H1 (cell line): Measurements from ENCODE around the gene MGRN1. TPM values are rescaled to one million over a fixed set of nuclear protein-coding genes. Genes with fewer than 3 reads are reported as not detected.

ENCODE experiments used
- CTCF ChIA-PET: fragments of 300-600 bp; sonication (Branson Sonifier 250); formaldehyde crosslinking; loops from one replicate; lab custom pipeline; 2021; ENCODE audit not compliant: partially characterized antibody; lab: Charles Lee
- POLR2A ChIA-PET: fragments of 300-600 bp; sonication (Branson Sonifier 250); formaldehyde crosslinking; loops from one replicate; lab custom pipeline; 2021; ENCODE audit warnings: inconsistent platforms; ENCODE audit not compliant: partially characterized antibody; lab: Charles Lee
- DNase-seq, 2 experiments: peaks; one replicate each; pipeline versions ENCODE4 v3.0.0 to v3.0.0-alpha.2; 2010 to 2022; ENCODE audit warnings: low spot score in 2 of 2, low read depth in 1 of 2, mixed read lengths in 1 of 2
- FAIRE-seq: peaks from 2 replicates; lab custom pipeline; 2011; peaks lifted over from hg19 to GRCh38; lab: Jason Lieb, UNC
- H2AFZ ChIP-seq: 2 replicates; pipeline ENCODE4 v1.8.1; 2012; ENCODE audit warnings: low read length, inconsistent platforms
- H2AK5ac ChIP-seq: 2 replicates; pipeline ENCODE4 v1.6.1; 2013; ENCODE audit warnings: low read depth, low read length
- H2BK120ac ChIP-seq: replicated peaks from 2 replicates; pipeline ENCODE3; 2013; ENCODE audit warnings: low read depth, low read length, inconsistent platforms
- H2BK12ac ChIP-seq: 2 replicates; pipeline ENCODE4 v1.6.1; 2013; ENCODE audit warnings: low read depth, low read length
- H2BK15ac ChIP-seq: 2 replicates; pipeline ENCODE4 v1.6.1; 2013; ENCODE audit warnings: low read length
- H2BK20ac ChIP-seq: 2 replicates; pipeline ENCODE4 v1.6.1; 2013; ENCODE audit warnings: low read length
- H2BK5ac ChIP-seq: 2 replicates; pipeline ENCODE4 v1.6.1; 2013; ENCODE audit warnings: low read depth, low read length
- H3K14ac ChIP-seq: 2 replicates; pipeline ENCODE4 v1.6.1; 2013; ENCODE audit warnings: inconsistent platforms; ENCODE audit not compliant: insufficient read length
- H3K18ac ChIP-seq: 2 replicates; pipeline ENCODE4 v1.6.1; 2013; ENCODE audit warnings: low read length; ENCODE audit errors: extremely low read depth
- H3K23ac ChIP-seq: 2 replicates; pipeline ENCODE4 v1.6.1; 2013; ENCODE audit warnings: inconsistent platforms; ENCODE audit not compliant: insufficient read length
- H3K23me2 ChIP-seq: 2 replicates; pipeline ENCODE4 v1.6.1; 2013; ENCODE audit warnings: low read depth, low read length
- H3K27ac ChIP-seq: 2 replicates; pipeline ENCODE4 v1.6.1; 2011; ENCODE audit warnings: low read depth, low read length, inconsistent platforms
- H3K27me3 ChIP-seq, 4 experiments: replicated peaks in 1 of 4; 1 replicate in 1 of 4; 2 replicates in 3 of 4; pipeline versions ENCODE4 v1.6.1 to v1.8.1; 2011 to 2013; ENCODE audit warnings: low read length in 3 of 4, mild to moderate bottlenecking in 3 of 4, inconsistent platforms in 2 of 4, mixed read lengths in 2 of 4, moderate library complexity in 1 of 4; ENCODE audit not compliant: control insufficient read depth in 3 of 4, insufficient read depth in 3 of 4; ENCODE audit errors: extremely low read depth in 1 of 4
- H3K36me3 ChIP-seq, 4 experiments: 2 replicates each; pipeline versions ENCODE4 v1.6.1 to v1.8.1; 2011 to 2013; ENCODE audit warnings: mild to moderate bottlenecking in 4 of 4, low read length in 3 of 4, moderate library complexity in 2 of 4, control low read depth in 1 of 4, inconsistent platforms in 1 of 4; ENCODE audit not compliant: insufficient read depth in 4 of 4, control insufficient read depth in 2 of 4
- H3K4ac ChIP-seq: replicated peaks from 2 replicates; pipeline ENCODE3; 2013; ENCODE audit warnings: low read length, low read depth, mixed read lengths, inconsistent platforms; ENCODE audit not compliant: insufficient read length
- H3K4me1 ChIP-seq, 4 experiments: replicated peaks in 1 of 4; 1 replicate in 1 of 4; 2 replicates in 3 of 4; pipeline versions ENCODE4 v1.6.1 to v1.8.1; 2011 to 2013; ENCODE audit warnings: low read length in 3 of 4, inconsistent platforms in 2 of 4, mixed read lengths in 1 of 4; ENCODE audit not compliant: insufficient read depth in 4 of 4, control insufficient read depth in 3 of 4
- H3K4me2 ChIP-seq, 2 experiments: 2 replicates each; pipeline versions ENCODE4 v1.6.1 to v1.8.1; 2011 to 2013; ENCODE audit warnings: low read depth in 2 of 2, low read length in 2 of 2, control low read depth in 1 of 2, inconsistent platforms in 1 of 2, mild to moderate bottlenecking in 1 of 2; ENCODE audit not compliant: insufficient read depth in 1 of 2
- H3K4me3 ChIP-seq, 4 experiments: fragments of 200-600, 300-600 bp in 1 of 4; sonication (generic), shearing (Covaris generic), sonication (Bioruptor Twin) in 1 of 4; 2 replicates each; pipeline versions ENCODE4 v1.5.1 to v1.8.1; 2011 to 2016; ENCODE audit warnings: low read length in 4 of 4, low read depth in 3 of 4, control low read depth in 2 of 4, inconsistent platforms in 2 of 4, mild to moderate bottlenecking in 2 of 4, mixed read lengths in 1 of 4, moderate library complexity in 1 of 4; ENCODE audit not compliant: insufficient read depth in 2 of 4; ENCODE audit errors: extremely low read depth in 1 of 4
- H3K56ac ChIP-seq: replicated peaks from 2 replicates; pipeline ENCODE3; 2013; ENCODE audit warnings: low read depth, mild to moderate bottlenecking, mixed read lengths, low read length, inconsistent platforms; ENCODE audit not compliant: insufficient read length
- H3K79me1 ChIP-seq: 2 replicates; pipeline ENCODE4 v1.6.1; 2013; ENCODE audit warnings: low read depth, low read length, control low read depth
- H3K79me2 ChIP-seq, 2 experiments: 2 replicates each; pipeline versions ENCODE4 v1.6.1 to v1.8.1; 2012 to 2013; ENCODE audit warnings: low read length in 2 of 2, mild to moderate bottlenecking in 2 of 2, inconsistent platforms in 1 of 2; ENCODE audit not compliant: insufficient read depth in 2 of 2, control insufficient read depth in 1 of 2
- H3K9ac ChIP-seq, 4 experiments: replicated peaks in 1 of 4; 1 replicate in 1 of 4; 2 replicates in 3 of 4; pipeline versions ENCODE4 v1.6.1 to v1.8.1; 2011 to 2013; ENCODE audit warnings: low read depth in 3 of 4, low read length in 3 of 4, control low read depth in 2 of 4, mild to moderate bottlenecking in 2 of 4, moderate library complexity in 2 of 4, inconsistent platforms in 1 of 4; ENCODE audit errors: extremely low read depth in 1 of 4
- H3K9me3 ChIP-seq, 2 experiments: 2 replicates each; pipeline versions ENCODE4 v1.6.1 to v1.8.1; 2012 to 2013; ENCODE audit warnings: mild to moderate bottlenecking in 2 of 2, moderate library complexity in 2 of 2, control low read depth in 1 of 2, inconsistent platforms in 1 of 2, low read depth in 1 of 2, low read length in 1 of 2, mixed read lengths in 1 of 2; ENCODE audit not compliant: insufficient read depth in 2 of 2
- H4K20me1 ChIP-seq, 2 experiments: replicated peaks in 1 of 2; 2 replicates each; pipeline versions ENCODE3 to v1.8.1; 2011 to 2013; ENCODE audit warnings: inconsistent platforms in 2 of 2, low read length in 2 of 2, mild to moderate bottlenecking in 1 of 2; ENCODE audit not compliant: insufficient read depth in 2 of 2, control insufficient read depth in 1 of 2
- H4K5ac ChIP-seq: 2 replicates; pipeline ENCODE4 v1.6.1; 2013; ENCODE audit warnings: low read length, low read depth, mixed read lengths, inconsistent platforms; ENCODE audit not compliant: insufficient read length
- H4K8ac ChIP-seq: 2 replicates; pipeline ENCODE4 v1.8.0; 2013; ENCODE audit warnings: mild to moderate bottlenecking, moderate library complexity, low read length, inconsistent platforms; ENCODE audit not compliant: insufficient read depth; ENCODE audit errors: extremely low read depth
- H4K91ac ChIP-seq: replicated peaks from 2 replicates; pipeline ENCODE3; 2013; ENCODE audit warnings: low read length, mixed read lengths, inconsistent platforms; ENCODE audit not compliant: insufficient read length
- RNF2 ChIP-seq: fragments of 200-900, 300-1000 bp; sonication (generic); IDR thresholded peaks from 2 replicates; pipeline ENCODE4 v1.7.1; 2016; ENCODE audit warnings: borderline replicate concordance, low read depth, mild to moderate bottlenecking, antibody characterized with exemption, low read length; ENCODE audit not compliant: poor library complexity, severe bottlenecking; ENCODE audit errors: missing control alignments
- SIX5 ChIP-seq: IDR thresholded peaks from 2 replicates; pipeline ENCODE4 v1.6.1; 2011; ENCODE audit warnings: mild to moderate bottlenecking, low read depth, low read length
- WGBS, 2 experiments: shearing (Covaris generic) in 1 of 2; methylation state at CpG; one replicate each; pipeline versions ENCODE4 v1.1.6 to v1.1.7; 2013 to 2015; ENCODE audit warnings: low lambda C conversion rate in 2 of 2, mixed read lengths in 2 of 2, inconsistent platforms in 1 of 2, low coverage in 1 of 2, missing lambda C conversion rate in 1 of 2; ENCODE audit not compliant: insufficient replicate concordance in 2 of 2, insufficient coverage in 1 of 2, insufficient read length in 1 of 2; ENCODE audit errors: extremely low coverage in 1 of 2, missing lambda C conversion rate in 1 of 2; 5-methylcytosine and 5-hydroxymethylcytosine counted together
- polyA plus RNA-seq, 7 experiments: library from polyadenylated mRNA; depleted of rRNA in 3 of 7; stranded (reverse) in 5 of 7; unstranded in 2 of 7; fragments of >200 nt in 5 of 7; fragments of 200-250 nt in 2 of 7; gene quantifications; 1 replicate in 5 of 7; 2 replicates in 1 of 7; 4 replicates in 1 of 7; pipeline versions ENCODE4 v1.2.1 to v1.2.3, GENCODE V29; 2011 to 2013; ENCODE audit warnings: missing spikeins in 2 of 7, mixed read lengths in 2 of 7
- total RNA-seq: library from RNA; stranded (reverse); fragmentation: NEBNext Ultra II Directional; extraction: Animal tissue kit (Norgen Biotek cat#: 25700); gene quantifications from 2 replicates; pipeline ENCODE4 v1.2.1, GENCODE V29; 2021
- TF ChIP-seq, protein P1 (sequence below): IDR thresholded peaks from 2 replicates; pipeline ENCODE4 v1.6.1; 2011; ENCODE audit warnings: low read depth, mild to moderate bottlenecking, low read length; ENCODE audit not compliant: insufficient read depth

Gene MGRN1
- total and polyA plus RNA-seq, 2 of the 8 experiments (the other 6 are each of a cell fraction or from before 2014, with no cell fraction given), result 15.0 to 82.3 TPM

- Histone ChIP-seq H3K79me2 (peaks cover 0 to 2% of the 10 kb centered on the region in 2 experiments; a peak in 1 of 4 replicates), H3K23me2 (peaks cover 8% of the 10 kb centered on the region; the same call in 1 of the 2 replicates)
- TF ChIP-seq, protein P1, sequence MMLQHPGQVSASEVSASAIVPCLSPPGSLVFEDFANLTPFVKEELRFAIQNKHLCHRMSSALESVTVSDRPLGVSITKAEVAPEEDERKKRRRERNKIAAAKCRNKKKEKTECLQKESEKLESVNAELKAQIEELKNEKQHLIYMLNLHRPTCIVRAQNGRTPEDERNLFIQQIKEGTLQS, result no peak
- TF ChIP-seq SIX5 (no peak), RNF2 (no peak)
- TF ChIP-seq, all 59 proteins: peak for 0
- H3K4me3 ChIP-seq, result no peak overlapping the region
- H3K23ac ChIP-seq, result no peak overlapping the region
- no peak overlapping the region for H3K4me2 ChIP-seq
- no peak for DNase-seq
- H2AK5ac ChIP-seq, result no peak overlapping the region
- FAIRE-seq, result no peak
- H2BK5ac ChIP-seq, result no peak overlapping the region
- no peak overlapping the region for H3K18ac ChIP-seq
- H3K4ac ChIP-seq, result no peak overlapping the region
- no peak overlapping the region for H2BK20ac ChIP-seq
- no peak overlapping the region for H2AFZ ChIP-seq
- H3K9ac ChIP-seq, result no peak overlapping the region
- H2BK15ac ChIP-seq, result no peak overlapping the region
- H4K8ac ChIP-seq, result no peak overlapping the region
- H3K9me3 ChIP-seq, result no peaks in the 10 kb centered on the region
- POLR2A ChIA-PET, result interaction anchor here (1.3 kb wide), 1 partner anchor 11 kb away, joined by 3 read pairs; no protein-coding TSS in a partner anchor
- H3K27me3 ChIP-seq, result no peaks in the 10 kb centered on the region
- H2BK12ac ChIP-seq, result no peak overlapping the region
- CTCF ChIA-PET, result interaction anchor here (0.6 kb wide), 1 partner anchor 439 kb away, joined by 3 read pairs; no protein-coding TSS in a partner anchor
- no peak overlapping the region for H2BK120ac ChIP-seq
- no peak overlapping the region for H4K91ac ChIP-seq
- 86% methylated on average over 19 of the region's 21 CpGs; no CpG with 5 or more reads in 1 of the 2 experiments for WGBS, 2 experiments
- no peak overlapping the region for H3K27ac ChIP-seq
- peaks cover 0 to 10% of the 10 kb centered on the region in 2 experiments for H4K20me1 ChIP-seq
- H3K14ac ChIP-seq, result no peak overlapping the region
- peaks cover 0 to 6% (median 4%) of the 10 kb centered on the region in 4 experiments; a peak in 3 of 8 replicates for H3K36me3 ChIP-seq
- H3K56ac ChIP-seq, result no peak overlapping the region
- H3K79me1 ChIP-seq, result no peaks in the 10 kb centered on the region
- peaks cover 0 to 7% (median 5%) of the 10 kb centered on the region in 4 experiments; a peak in 4 of 7 replicates for H3K4me1 ChIP-seq
- H4K5ac ChIP-seq, result no peak overlapping the region
Measured at GRCh38 chr16:4689091-4689671, 64.6 kb downstream of the MGRN1 start.
